ENCODE measurements around the gene SHROOM4. TPM values are rescaled to one million over a fixed set of nuclear protein-coding genes. Genes with fewer than 3 reads are reported as not detected.

SHROOM4 gene
- total and polyA plus RNA-seq, 2 donors (not counting 1 experiment from before 2014, with no cell fraction given): not detected

DNA sequence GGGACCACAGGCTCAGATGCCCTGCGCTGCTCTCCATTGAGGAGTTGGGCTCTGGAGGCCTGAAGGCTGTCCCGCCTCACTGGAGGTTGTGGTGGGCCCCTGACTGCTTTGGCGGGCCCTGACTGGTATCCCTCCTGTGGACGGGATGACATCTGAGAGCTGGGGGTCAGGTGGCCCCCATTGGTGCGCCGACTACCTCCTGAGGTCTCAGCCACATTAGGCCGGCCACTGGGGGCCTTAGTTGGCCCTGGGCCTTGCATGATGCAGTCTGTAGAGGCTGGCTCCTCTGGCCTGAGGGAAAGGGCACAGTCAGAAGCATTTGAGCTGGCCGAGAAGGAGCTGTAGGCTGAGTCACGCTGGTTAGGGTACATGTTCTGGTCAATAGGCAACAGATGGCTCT, 178.8 kb downstream of the SHROOM4 start:
- Histone ChIP-seq H3K4me2 (replicated peaks; ENCODE audit: low read depth, low read length, poor library complexity, severe bottlenecking) (no peak overlapping the region), H3K36me3 (replicated peaks in 1 of 2; ENCODE audit: control extremely low read depth in 1 of 2, control insufficient read depth in 1 of 2, extremely low read depth in 1 of 2, insufficient read depth in 2 of 2, low read length in 1 of 2) (no peaks in the 10 kb centered on the region), H3K9me3 (ENCODE audit: control extremely low read depth in 1 of 3, control insufficient read depth in 2 of 3, insufficient read depth in 1 of 3, low read length in 2 of 3) (no peaks in the 10 kb centered on the region), H3K4me1 (ENCODE audit: control insufficient read depth in 2 of 2, insufficient read depth in 2 of 2, low read length in 2 of 2) (no peaks in the 10 kb centered on the region), H4K20me1 (ENCODE audit: control insufficient read depth, insufficient read depth, low read length, poor library complexity, severe bottlenecking) (no peaks in the 10 kb centered on the region), H3K27ac (ENCODE audit: low read length in 2 of 2) (no peak overlapping the region), H3K9ac (ENCODE audit: low read length) (no peak overlapping the region), H3K27me3 (replicated peaks in 1 of 4; ENCODE audit: control extremely low read depth in 1 of 4, control insufficient read depth in 3 of 4, insufficient read depth in 4 of 4, low read length in 3 of 4) (no peaks in the 10 kb centered on the region), H3K4me3 (ENCODE audit: control extremely low read depth in 1 of 5, extremely low read depth in 1 of 5, insufficient read depth in 1 of 5, low read depth in 2 of 5, low read length in 4 of 5) (no peak overlapping the region), H3K79me2 (ENCODE audit: control insufficient read depth, insufficient read depth, low read length) (no peaks in the 10 kb centered on the region), H2AFZ (ENCODE audit: insufficient read depth, low read depth, low read length, poor library complexity, severe bottlenecking) (no peak overlapping the region)
- intact Hi-C loops (cut with micrococcal nuclease): no loop called here
- TF ChIP-seq, protein P1, sequence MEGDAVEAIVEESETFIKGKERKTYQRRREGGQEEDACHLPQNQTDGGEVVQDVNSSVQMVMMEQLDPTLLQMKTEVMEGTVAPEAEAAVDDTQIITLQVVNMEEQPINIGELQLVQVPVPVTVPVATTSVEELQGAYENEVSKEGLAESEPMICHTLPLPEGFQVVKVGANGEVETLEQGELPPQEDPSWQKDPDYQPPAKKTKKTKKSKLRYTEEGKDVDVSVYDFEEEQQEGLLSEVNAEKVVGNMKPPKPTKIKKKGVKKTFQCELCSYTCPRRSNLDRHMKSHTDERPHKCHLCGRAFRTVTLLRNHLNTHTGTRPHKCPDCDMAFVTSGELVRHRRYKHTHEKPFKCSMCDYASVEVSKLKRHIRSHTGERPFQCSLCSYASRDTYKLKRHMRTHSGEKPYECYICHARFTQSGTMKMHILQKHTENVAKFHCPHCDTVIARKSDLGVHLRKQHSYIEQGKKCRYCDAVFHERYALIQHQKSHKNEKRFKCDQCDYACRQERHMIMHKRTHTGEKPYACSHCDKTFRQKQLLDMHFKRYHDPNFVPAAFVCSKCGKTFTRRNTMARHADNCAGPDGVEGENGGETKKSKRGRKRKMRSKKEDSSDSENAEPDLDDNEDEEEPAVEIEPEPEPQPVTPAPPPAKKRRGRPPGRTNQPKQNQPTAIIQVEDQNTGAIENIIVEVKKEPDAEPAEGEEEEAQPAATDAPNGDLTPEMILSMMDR (IDR thresholded peaks at IDR 0.05): no peak
- no peak for TF ChIP-seq EZH2 (IDR thresholded peaks at IDR 0.05; ENCODE audit: borderline replicate concordance, insufficient read depth, low read depth, low read length, poor library complexity, severe bottlenecking)
- no peak for ATAC-seq (ENCODE audit: low read depth)
- WGBS (ENCODE audit: insufficient coverage): 94% methylated on average over 7 of the region's 9 CpGs
- H3K9me3 Mint-ChIP-seq (ENCODE audit: insufficient read depth): no peaks in the 10 kb centered on the region
- no peaks in the 10 kb centered on the region for H3K4me1 Mint-ChIP-seq
- DNase-seq: no peak
- ChIA-PET POLR2A (no interaction called here), CTCF (no interaction called here)
- H3K27ac Mint-ChIP-seq: no peak overlapping the region
- no peak overlapping the region for H3K4me3 Mint-ChIP-seq
- H3K27me3 Mint-ChIP-seq: no peaks in the 10 kb centered on the region

DNA sequence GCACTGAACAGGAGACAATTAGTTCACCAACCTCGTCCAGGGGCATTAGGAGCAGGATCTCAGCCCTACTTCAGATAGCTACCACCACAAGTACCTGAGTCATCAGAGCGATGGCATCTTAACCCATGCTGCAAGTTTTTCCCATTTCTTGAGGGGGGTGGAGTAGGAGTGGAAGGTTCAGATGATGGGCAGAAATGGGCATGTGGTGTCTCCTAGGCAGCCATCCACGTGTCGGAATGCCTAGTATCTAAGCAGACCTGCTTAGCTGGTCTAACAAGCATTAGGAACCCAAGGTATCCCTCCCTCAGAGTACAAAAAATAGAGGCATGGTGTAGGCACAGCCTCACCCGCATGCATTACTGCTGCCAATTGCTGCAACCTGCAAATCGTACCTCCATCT, 184.2 kb downstream of the SHROOM4 start:
- no peaks in the 10 kb centered on the region for H4K20me1 ChIP-seq (ENCODE audit: control insufficient read depth, insufficient read depth, low read length, poor library complexity, severe bottlenecking)
- intact Hi-C loops (cut with micrococcal nuclease): no loop called here
- Mint-ChIP-seq H3K27me3 (no peaks in the 10 kb centered on the region), H3K27ac (no peak overlapping the region), H3K4me1 (no peaks in the 10 kb centered on the region), H3K4me3 (no peak overlapping the region), H3K9me3 (ENCODE audit: insufficient read depth) (no peaks in the 10 kb centered on the region)
- no peak overlapping the region for H3K4me3 ChIP-seq (ENCODE audit: control extremely low read depth in 1 of 5, extremely low read depth in 1 of 5, insufficient read depth in 1 of 5, low read depth in 2 of 5, low read length in 4 of 5)
- ChIA-PET POLR2A (no interaction called here), CTCF (no interaction called here)
- H3K79me2 ChIP-seq (ENCODE audit: control insufficient read depth, insufficient read depth, low read length): no peaks in the 10 kb centered on the region
- WGBS (ENCODE audit: insufficient coverage): 100% methylated on average over 1 of the region's 6 CpGs
- no peaks in the 10 kb centered on the region for H3K4me1 ChIP-seq (ENCODE audit: control insufficient read depth in 2 of 2, insufficient read depth in 2 of 2, low read length in 2 of 2)
- H3K4me2 ChIP-seq (replicated peaks; ENCODE audit: low read depth, low read length, poor library complexity, severe bottlenecking): no peak overlapping the region
- no peak overlapping the region for H2AFZ ChIP-seq (ENCODE audit: insufficient read depth, low read depth, low read length, poor library complexity, severe bottlenecking)
- no peaks in the 10 kb centered on the region for H3K36me3 ChIP-seq (replicated peaks in 1 of 2; ENCODE audit: control extremely low read depth in 1 of 2, control insufficient read depth in 1 of 2, extremely low read depth in 1 of 2, insufficient read depth in 2 of 2, low read length in 1 of 2)
- no peaks in the 10 kb centered on the region for H3K27me3 ChIP-seq (replicated peaks in 1 of 4; ENCODE audit: control extremely low read depth in 1 of 4, control insufficient read depth in 3 of 4, insufficient read depth in 4 of 4, low read length in 3 of 4)
- H3K9me3 ChIP-seq (ENCODE audit: control extremely low read depth in 1 of 3, control insufficient read depth in 2 of 3, insufficient read depth in 1 of 3, low read length in 2 of 3): no peaks in the 10 kb centered on the region
- no peak for ATAC-seq (ENCODE audit: low read depth)
- no peak for DNase-seq
- H3K27ac ChIP-seq (ENCODE audit: low read length in 2 of 2): no peak overlapping the region
- H3K9ac ChIP-seq (ENCODE audit: low read length): no peak overlapping the region
- TF ChIP-seq, protein P1 (IDR thresholded peaks at IDR 0.05): no peak
